Gastrocnemius medialis (tissue), 4 donors: ENCODE measurements around the gene ABCB6. TPM values are rescaled to one million over a fixed set of nuclear protein-coding genes. Genes with fewer than 3 reads are reported as not detected.
A peak's percentile ranks its signal among the peaks of the same experiment; 100 is the strongest.
"Not testable (repeated sequence)": the region's sequence is repeated elsewhere in the genome, so short reads cannot be mapped to it uniquely, and the experiment has no call there.

Source experiments
- ATAC-seq, 2 donors: fragments of 150-250 bp; one replicate each; pipeline ENCODE4 v1.9.1; 2016
- DNase-seq, 2 donors: peaks; one replicate each; pipeline ENCODE4 v3.0.0-alpha.2; 2019
- H3K27ac ChIP-seq, 4 donors: fragments of 200-600 bp; sonication (generic); 1 replicate in 1 of 4; 2 replicates in 3 of 4; pipeline ENCODE4 v1.5.1; 2016 to 2018; ENCODE audit warnings: mild to moderate bottlenecking in 2 of 4, moderate library complexity in 1 of 4
- H3K27me3 ChIP-seq, 3 donors: fragments of 200-600 bp; sonication (generic) in 2 of 3; 1 replicate in 1 of 3; 2 replicates in 2 of 3; pipeline versions ENCODE4 v1.5.1 to v1.6.0; 2016 to 2019; ENCODE audit warnings: mild to moderate bottlenecking in 1 of 3, moderate library complexity in 1 of 3
- H3K36me3 ChIP-seq, 2 donors: fragments of 200-600 bp; sonication (generic) in 1 of 2; one replicate each; pipeline ENCODE4 v1.5.1; 2017 to 2018
- H3K4me1 ChIP-seq, 2 donors: fragments of 200-600 bp; sonication (generic) in 1 of 2; one replicate each; pipeline ENCODE4 v1.5.1; 2016 to 2017; ENCODE audit warnings: mild to moderate bottlenecking in 2 of 2
- H3K4me3 ChIP-seq, 4 donors: fragments of 200-600 bp; sonication (generic) in 3 of 4; 1 replicate in 1 of 4; 2 replicates in 3 of 4; pipeline ENCODE4 v1.5.1; 2016 to 2019; ENCODE audit warnings: mild to moderate bottlenecking in 2 of 4
- H3K9me3 ChIP-seq, 3 donors: fragments of 200-600 bp; sonication (generic) in 2 of 3; 1 replicate in 1 of 3; 2 replicates in 2 of 3; pipeline ENCODE4 v1.5.1; 2016 to 2019
- POLR2A ChIP-seq, 2 donors: fragments of 450-650 bp; IDR thresholded peaks; one replicate each; pipeline ENCODE4 v1.6.1; 2017; ENCODE audit warnings: antibody characterized with exemption in 2 of 2, mild to moderate bottlenecking in 2 of 2, moderate library complexity in 2 of 2
- in situ Hi-C, 4 donors: fragments of 200-750 bp; cut with MboI; loops; one replicate each; pipeline versions ENCODE4 v1.15.0 to v1.8.0; 2017; ENCODE audit warnings: low sequenced_read_pairs in 4 of 4
- intact Hi-C: fragments of 100-400 bp; cut with DNase I; formaldehyde crosslinking; loops from one replicate; pipeline ENCODE4 v1.15.1; 2023; ENCODE audit warnings: low total_unique reads
- total RNA-seq, 4 donors: library from RNA; depleted of rRNA; stranded (reverse); fragments of >200 nt; gene quantifications; one replicate each; pipeline versions ENCODE4 v1.1.0 to v1.2.3, GENCODE V29; 2016
- TF ChIP-seq, protein P1 (sequence below), 5 experiments: fragments of 450-650 bp in 3 of 5; fragments of 200-600 bp in 2 of 5; sonication (generic) in 2 of 5; IDR thresholded peaks in 4 of 5; conservative IDR thresholded peaks in 1 of 5; 1 replicate in 4 of 5; 2 replicates in 1 of 5; pipeline ENCODE4 v1.5.1; 2016 to 2019; ENCODE audit warnings: antibody characterized with exemption in 5 of 5, mild to moderate bottlenecking in 3 of 5, moderate library complexity in 3 of 5

Gene ABCB6
- total RNA-seq, 4 donors from 2014 or later, result 15.0 to 45.8 (median 31.8) TPM

DNA sequence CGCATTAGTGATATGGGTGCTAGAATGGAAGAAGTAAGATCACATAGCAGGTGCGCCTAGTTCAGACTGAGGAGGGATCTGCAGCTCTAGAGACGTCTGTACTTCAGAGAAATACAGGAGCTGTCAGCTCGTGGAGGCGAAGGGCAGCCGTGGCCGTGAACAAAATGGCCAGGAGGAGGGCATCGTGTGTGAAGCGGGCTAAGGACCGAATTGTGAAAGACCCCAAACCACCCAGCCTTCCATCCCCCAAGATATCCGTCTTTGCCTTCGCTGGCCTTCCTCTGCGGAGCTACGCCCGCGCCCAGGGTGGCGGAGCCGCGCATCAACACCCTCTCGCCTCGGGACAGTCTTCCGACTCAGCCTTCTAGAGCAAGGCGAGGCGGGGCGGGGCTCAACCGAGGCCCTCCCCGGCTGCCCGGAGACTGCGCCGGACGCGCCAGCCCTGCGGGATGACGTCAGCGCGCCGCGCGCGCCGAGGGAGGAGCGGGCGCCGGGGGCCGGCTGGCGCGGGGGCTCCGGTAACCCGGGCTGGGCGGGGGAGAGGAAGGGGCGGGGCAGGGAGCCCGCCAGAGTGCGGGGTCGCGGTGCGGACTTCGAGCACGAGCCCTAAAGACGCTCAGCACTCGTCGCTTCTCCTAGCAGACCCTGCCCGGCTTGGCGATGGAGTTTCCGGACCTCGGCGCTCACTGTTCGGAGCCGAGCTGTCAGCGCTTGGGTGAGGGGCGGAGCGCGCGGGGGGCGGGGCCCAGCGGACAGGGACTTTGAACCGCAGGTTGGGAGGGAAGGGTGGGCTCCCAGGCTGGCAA, 12.2 kb downstream of the ABCB6 start, which contains the start of gene ZFAND2B:
TSS of gene ZFAND2B (plus strand) at position 455 of the 806 bp plus-strand sequence. CDS start at position 661, 206 bp downstream.
- intact Hi-C loops, result loop anchor here (1.0 kb wide), 5 partner anchors 11 to 47 kb away; partner anchors contain the start of genes ANKZF1, ATG9A, NHEJ1 and RETREG2
- in situ Hi-C loops, result loop anchor here in 2 of 4 donors (5.0 kb wide), 1 partner anchor 34 kb away; the partner anchor contains the start of gene SLC23A3 (in 2 of the 2)
- H3K27ac ChIP-seq, result peak within 1 kb of the TSS; percentile 87 to 99 (median 98)
- H3K9me3 ChIP-seq, result no peaks in the 10 kb centered on the region
- peaks cover 0 to 35% of the 10 kb centered on the region in 2 donors for H3K36me3 ChIP-seq
- peak; percentile 89 to 93 for TF ChIP-seq POLR2A (IDR thresholded peaks at IDR 0.05)
- TF ChIP-seq, protein P1, sequence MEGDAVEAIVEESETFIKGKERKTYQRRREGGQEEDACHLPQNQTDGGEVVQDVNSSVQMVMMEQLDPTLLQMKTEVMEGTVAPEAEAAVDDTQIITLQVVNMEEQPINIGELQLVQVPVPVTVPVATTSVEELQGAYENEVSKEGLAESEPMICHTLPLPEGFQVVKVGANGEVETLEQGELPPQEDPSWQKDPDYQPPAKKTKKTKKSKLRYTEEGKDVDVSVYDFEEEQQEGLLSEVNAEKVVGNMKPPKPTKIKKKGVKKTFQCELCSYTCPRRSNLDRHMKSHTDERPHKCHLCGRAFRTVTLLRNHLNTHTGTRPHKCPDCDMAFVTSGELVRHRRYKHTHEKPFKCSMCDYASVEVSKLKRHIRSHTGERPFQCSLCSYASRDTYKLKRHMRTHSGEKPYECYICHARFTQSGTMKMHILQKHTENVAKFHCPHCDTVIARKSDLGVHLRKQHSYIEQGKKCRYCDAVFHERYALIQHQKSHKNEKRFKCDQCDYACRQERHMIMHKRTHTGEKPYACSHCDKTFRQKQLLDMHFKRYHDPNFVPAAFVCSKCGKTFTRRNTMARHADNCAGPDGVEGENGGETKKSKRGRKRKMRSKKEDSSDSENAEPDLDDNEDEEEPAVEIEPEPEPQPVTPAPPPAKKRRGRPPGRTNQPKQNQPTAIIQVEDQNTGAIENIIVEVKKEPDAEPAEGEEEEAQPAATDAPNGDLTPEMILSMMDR (IDR thresholded peaks at IDR 0.05 in 4 of 5, conservative IDR thresholded peaks at IDR 0.05 in 1 of 5), result peak in 4 of 5 experiments; percentile 14 to 43 (median 18)
- peak within 1 kb of the TSS; percentile 71 to 94 (median 84) for H3K4me3 ChIP-seq
- H3K27me3 ChIP-seq, result no peaks in the 10 kb centered on the region
- ATAC-seq (peak; percentile 93 to 95), DNase-seq (peak; percentile 90 to 92)
- H3K4me1 ChIP-seq, result peaks cover 16 to 21% of the 10 kb centered on the region in 2 donors

DNA sequence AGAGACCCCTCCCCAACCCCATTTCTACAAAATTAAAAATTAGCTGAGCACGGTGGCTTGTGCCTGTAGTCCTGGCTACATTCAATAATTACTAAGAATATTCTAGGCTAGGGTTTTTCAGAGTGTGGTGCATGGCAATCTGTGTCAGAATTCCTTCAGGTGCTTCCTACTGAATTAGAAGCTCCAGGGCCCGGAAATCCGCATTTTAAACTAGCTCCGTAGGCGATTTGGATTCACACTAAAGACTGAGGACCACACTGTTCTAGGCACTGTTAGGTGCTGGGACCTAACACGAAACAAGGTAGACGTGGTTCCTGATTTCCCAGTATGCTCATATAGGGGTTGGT, 12.8 kb downstream of the ABCB6 start:
- Histone ChIP-seq H3K4me1 (peaks cover 16 to 21% of the 10 kb centered on the region in 2 donors), H3K4me3 (peak overlapping the region; percentile 71 to 94 (median 84)), H3K27ac (peak overlapping the region; percentile 87 to 99 (median 98)), H3K9me3 (no peaks in the 10 kb centered on the region), H3K27me3 (no peaks in the 10 kb centered on the region), H3K36me3 (peaks cover 0 to 33% of the 10 kb centered on the region in 2 donors)
- TF ChIP-seq, protein P1 (IDR thresholded peaks at IDR 0.05 in 4 of 5, conservative IDR thresholded peaks at IDR 0.05 in 1 of 5), result no peak
- TF ChIP-seq POLR2A (IDR thresholded peaks at IDR 0.05), result no peak
- in situ Hi-C loops, result loop anchor here in 2 of 4 donors (5.0 kb wide), 1 partner anchor 34 kb away; the partner anchor contains the start of gene SLC23A3 (in 2 of the 2)
- intact Hi-C loops, result loop anchor here (1.0 kb wide), 4 partner anchors 11 to 46 kb away; partner anchors contain the start of genes ANKZF1, ATG9A, NHEJ1 and RETREG2
- ATAC-seq, result no peak
- no peak for DNase-seq

DNA sequence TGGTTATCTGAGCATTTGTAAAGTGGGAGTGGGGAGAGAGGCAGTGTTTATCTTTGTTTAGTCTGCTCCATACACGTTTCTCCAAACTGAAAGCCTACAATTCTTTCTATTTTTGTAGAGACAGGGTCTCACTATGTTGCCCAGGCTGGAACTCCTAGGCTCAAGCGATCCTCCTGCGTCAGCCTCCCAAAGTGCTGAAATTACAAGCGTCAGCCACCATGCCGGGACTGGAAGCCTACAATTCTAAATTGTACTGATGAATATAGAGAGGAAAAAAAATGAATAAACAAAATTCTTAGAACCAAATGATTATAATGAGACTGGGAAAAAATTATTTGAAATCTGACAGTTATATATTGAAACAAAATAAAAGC, 13.6 kb downstream of the ABCB6 start:
- no peak for DNase-seq
- intact Hi-C loops (no loop called here), in situ Hi-C loops (loop anchor here in 2 of 4 donors (5.0 kb wide), 1 partner anchor 33 kb away; the partner anchor contains the start of gene SLC23A3 (in 2 of the 2))
- no peak for TF ChIP-seq POLR2A (IDR thresholded peaks at IDR 0.05)
- TF ChIP-seq, protein P1 (IDR thresholded peaks at IDR 0.05 in 4 of 5, conservative IDR thresholded peaks at IDR 0.05 in 1 of 5), result no peak
- no peak for ATAC-seq
- Histone ChIP-seq H3K27ac (no peak overlapping the region), H3K27me3 (no peaks in the 10 kb centered on the region), H3K9me3 (no peaks in the 10 kb centered on the region), H3K36me3 (peaks cover 0 to 25% of the 10 kb centered on the region in 2 donors), H3K4me1 (peaks cover 16 to 21% of the 10 kb centered on the region in 2 donors), H3K4me3 (no peak overlapping the region)

DNA sequence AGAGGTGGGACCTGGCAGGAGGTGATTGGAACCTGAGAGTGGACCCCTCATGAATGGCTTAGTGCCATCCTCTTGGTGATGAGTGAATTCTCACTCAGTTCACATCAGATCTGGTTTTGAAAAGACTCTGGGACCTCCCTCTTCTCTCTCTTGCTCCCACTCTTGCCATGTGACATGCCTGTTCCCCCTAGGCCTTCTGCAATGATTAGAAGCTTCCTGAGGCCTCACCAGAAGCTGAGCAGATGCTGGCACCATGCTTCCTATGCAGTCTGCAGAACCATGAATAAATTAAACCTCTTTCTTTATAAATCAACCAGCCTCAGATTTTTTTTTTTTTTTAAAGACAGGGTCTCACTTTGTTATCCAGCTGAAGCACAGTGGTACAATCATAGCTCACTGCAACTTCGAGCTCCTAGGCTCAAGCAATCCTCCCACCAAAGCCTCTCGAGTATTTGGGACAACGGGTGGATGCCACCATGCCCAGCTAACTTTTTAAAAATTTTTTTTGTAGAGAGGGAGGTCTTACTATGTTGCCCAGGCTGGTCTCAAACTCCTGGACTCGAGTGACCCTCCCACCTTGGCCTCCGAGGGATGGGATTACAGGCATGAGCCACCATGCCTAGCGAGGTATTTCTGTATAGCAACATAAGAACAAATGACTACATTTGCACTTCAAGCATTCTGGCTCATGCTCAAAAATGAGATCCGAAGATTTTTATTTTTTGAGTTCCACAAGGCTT, 14.2 kb downstream of the ABCB6 start:
- no peak for TF ChIP-seq POLR2A (IDR thresholded peaks at IDR 0.05)
- TF ChIP-seq, protein P1 (IDR thresholded peaks at IDR 0.05 in 4 of 5, conservative IDR thresholded peaks at IDR 0.05 in 1 of 5), result no peak
- ATAC-seq (no peak), DNase-seq (no peak)
- Histone ChIP-seq H3K27ac (no peak overlapping the region), H3K36me3 (peaks cover 0 to 19% of the 10 kb centered on the region in 2 donors), H3K4me3 (no peak overlapping the region), H3K9me3 (no peaks in the 10 kb centered on the region), H3K27me3 (peaks cover 0 to 1% (median under 1%) of the 10 kb centered on the region in 3 donors), H3K4me1 (peaks cover 16 to 21% of the 10 kb centered on the region in 2 donors)
- intact Hi-C loops, result no loop called here
- in situ Hi-C loops, result loop anchor here in 2 of 4 donors (5.0 kb wide), 1 partner anchor 32 kb away; the partner anchor contains the start of gene SLC23A3 (in 2 of the 2)

DNA sequence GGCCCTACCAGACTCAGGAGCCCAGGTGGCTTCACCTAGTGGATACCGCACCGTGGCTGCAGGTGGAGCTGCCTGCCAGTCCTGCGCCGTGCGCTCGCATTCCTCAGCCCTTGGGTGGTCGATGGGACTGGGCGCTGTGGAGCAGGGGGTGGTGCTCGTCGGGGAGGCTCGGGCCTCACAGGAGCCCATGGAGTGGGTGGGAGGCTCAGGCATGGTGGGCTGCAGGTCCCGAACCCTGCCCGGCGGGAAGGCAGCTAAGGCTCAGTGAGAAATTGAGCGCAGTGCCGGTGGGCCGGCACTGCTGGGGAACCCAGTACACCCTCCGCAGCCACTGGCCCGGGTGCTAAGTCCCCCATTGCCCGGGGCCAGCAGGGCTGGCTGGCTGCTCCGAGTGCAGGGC, 17.4 kb downstream of the ABCB6 start:
- H3K27me3 ChIP-seq, intact Hi-C loops, ATAC-seq, H3K36me3 ChIP-seq, H3K9me3 ChIP-seq, H3K4me3 ChIP-seq, H3K27ac ChIP-seq, H3K4me1 ChIP-seq, in situ Hi-C loops, DNase-seq: not testable (repeated sequence)

DNA sequence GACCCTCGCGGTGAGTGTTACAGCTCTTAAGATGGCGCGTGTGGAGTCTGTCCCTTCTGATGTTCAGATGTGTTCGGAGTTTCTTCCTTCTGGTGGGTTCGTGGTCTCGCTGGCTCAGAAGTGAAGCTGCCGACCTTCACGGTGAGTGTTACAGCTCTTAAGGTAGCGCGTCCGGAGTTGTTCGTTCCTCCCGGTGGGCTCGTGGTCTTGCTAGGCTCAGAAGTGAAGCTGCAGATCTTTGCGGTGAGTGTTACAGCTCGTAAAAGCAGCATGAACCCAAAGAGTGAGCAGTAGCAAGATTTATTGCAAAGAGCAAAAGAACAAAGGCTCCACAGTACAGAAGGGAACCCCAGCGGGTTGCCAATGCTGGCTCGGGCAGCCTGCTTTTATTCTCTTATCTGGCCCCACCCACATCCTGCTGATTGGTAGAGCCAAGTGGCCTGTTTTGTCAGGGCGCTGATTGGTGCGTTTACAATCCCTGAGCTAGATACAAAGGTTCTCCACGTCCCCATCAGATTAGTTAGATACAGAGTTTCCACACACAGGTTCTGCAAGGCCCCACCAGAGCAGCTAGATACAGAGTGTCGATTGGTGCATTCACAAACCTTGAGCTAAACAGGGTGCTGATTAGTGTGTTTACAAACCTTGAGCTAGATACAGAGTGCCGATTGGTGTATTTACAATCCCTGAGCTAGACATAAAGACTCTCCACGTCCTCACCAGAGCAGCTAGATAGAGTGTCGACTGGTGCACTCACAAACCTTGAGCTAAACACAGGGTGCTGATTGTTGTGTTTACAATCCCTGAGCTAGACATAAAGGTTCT, 18.0 kb downstream of the ABCB6 start:
- H3K4me3 ChIP-seq, H3K9me3 ChIP-seq, H3K36me3 ChIP-seq, ATAC-seq, DNase-seq, H3K27ac ChIP-seq, intact Hi-C loops, H3K27me3 ChIP-seq, H3K4me1 ChIP-seq, in situ Hi-C loops: not testable (repeated sequence)
